Tibial artery (tissue), 4 donors: ENCODE data around the gene CNBP.

Experiments used
- DNase-seq, 2 donors: peaks; one replicate each; pipeline ENCODE4 v3.0.0-alpha.2; 2019
- H3K27ac ChIP-seq, 2 donors: fragments of 200-600 bp; sonication (generic) in 1 of 2; 1 replicate in 1 of 2; 2 replicates in 1 of 2; pipeline ENCODE4 v1.5.1; 2018 to 2019; ENCODE audit warnings: mild to moderate bottlenecking in 1 of 2
- H3K27me3 ChIP-seq, 2 donors: fragments of 200-600 bp; sonication (generic) in 1 of 2; one replicate each; pipeline versions ENCODE4 v1.5.1 to v1.6.0; 2016 to 2019
- H3K36me3 ChIP-seq, 3 donors: fragments of 200-600 bp; sonication (generic) in 2 of 3; one replicate each; pipeline ENCODE4 v1.5.1; 2016 to 2019; ENCODE audit warnings: mild to moderate bottlenecking in 2 of 3
- H3K4me1 ChIP-seq, 4 donors: fragments of 200-600 bp; sonication (generic) in 2 of 4; 1 replicate in 3 of 4; 2 replicates in 1 of 4; pipeline ENCODE4 v1.5.1; 2016 to 2019
- H3K4me3 ChIP-seq, 2 donors: fragments of 200-600 bp; sonication (generic) in 1 of 2; 1 replicate in 1 of 2; 2 replicates in 1 of 2; pipeline ENCODE4 v1.5.1; 2018 to 2019; ENCODE audit warnings: mild to moderate bottlenecking in 2 of 2
- H3K9me3 ChIP-seq, 3 donors: fragments of 200-600 bp; sonication (generic) in 1 of 3; one replicate each; pipeline ENCODE4 v1.5.1; 2016 to 2019
- intact Hi-C: fragments of 100-400 bp; cut with DNase I; formaldehyde crosslinking; loops from one replicate; pipeline ENCODE4 v1.15.0; 2023; ENCODE audit warnings: low total_unique reads
- TF ChIP-seq, protein P1 (sequence below), 2 experiments: fragments of 200-600 bp in 1 of 2; fragments of 450-650 bp in 1 of 2; IDR thresholded peaks; one replicate each; pipeline ENCODE4 v1.5.1; 2017 to 2019; ENCODE audit warnings: antibody characterized with exemption in 2 of 2, mild to moderate bottlenecking in 1 of 2, moderate library complexity in 1 of 2

CNBP gene

DNA sequence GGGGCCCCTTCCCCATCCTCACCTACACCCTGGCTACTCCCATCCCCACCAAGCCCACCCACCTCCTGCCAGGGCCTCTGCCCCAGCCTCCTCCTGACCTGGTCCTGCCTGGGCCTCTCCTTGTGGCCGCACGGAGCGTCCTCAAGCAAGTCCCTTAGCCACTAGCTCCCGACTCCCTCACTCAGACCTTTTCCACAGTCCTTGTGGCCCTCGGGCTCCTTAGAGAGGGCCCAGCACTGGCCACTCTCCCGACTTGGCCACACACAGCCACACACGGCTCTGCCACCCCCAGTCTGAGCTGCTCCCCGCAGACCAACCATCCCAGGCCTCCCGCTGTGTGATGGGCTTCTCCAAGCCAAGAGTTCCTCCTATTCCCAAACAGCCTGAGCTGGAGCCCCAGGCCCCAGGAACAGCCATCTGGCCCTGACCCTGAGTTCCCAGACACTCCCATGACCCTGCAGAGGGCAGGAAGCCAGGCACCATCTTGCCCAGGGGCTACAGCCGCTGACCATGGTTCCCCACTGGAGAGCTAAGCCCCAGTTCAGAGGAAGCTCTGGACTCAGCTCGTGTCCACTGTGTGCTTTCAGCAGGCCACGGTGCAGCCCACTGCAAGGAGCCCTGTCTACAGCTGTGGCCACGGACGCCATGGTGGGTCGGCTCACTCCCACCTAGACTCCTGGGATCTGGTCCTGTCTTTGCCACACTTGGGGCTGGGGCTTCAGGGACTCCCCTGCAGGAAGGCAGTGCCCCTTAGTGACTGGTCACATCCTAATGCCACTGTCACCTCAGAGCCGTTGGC, 55.1 kb downstream of the CNBP start:
- H3K9me3 ChIP-seq, result no peaks in the 10 kb centered on the region
- intact Hi-C loops, result loop anchor here (10.0 kb wide), 1 partner anchor 56 kb away; the partner anchor contains the start of gene CNBP
- H3K27me3 ChIP-seq, result no peaks in the 10 kb centered on the region
- TF ChIP-seq, protein P1, sequence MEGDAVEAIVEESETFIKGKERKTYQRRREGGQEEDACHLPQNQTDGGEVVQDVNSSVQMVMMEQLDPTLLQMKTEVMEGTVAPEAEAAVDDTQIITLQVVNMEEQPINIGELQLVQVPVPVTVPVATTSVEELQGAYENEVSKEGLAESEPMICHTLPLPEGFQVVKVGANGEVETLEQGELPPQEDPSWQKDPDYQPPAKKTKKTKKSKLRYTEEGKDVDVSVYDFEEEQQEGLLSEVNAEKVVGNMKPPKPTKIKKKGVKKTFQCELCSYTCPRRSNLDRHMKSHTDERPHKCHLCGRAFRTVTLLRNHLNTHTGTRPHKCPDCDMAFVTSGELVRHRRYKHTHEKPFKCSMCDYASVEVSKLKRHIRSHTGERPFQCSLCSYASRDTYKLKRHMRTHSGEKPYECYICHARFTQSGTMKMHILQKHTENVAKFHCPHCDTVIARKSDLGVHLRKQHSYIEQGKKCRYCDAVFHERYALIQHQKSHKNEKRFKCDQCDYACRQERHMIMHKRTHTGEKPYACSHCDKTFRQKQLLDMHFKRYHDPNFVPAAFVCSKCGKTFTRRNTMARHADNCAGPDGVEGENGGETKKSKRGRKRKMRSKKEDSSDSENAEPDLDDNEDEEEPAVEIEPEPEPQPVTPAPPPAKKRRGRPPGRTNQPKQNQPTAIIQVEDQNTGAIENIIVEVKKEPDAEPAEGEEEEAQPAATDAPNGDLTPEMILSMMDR (IDR thresholded peaks at IDR 0.05), result no peak
- H3K4me1 ChIP-seq, result no peaks in the 10 kb centered on the region
- H3K4me3 ChIP-seq, result no peak overlapping the region
- no peak overlapping the region for H3K27ac ChIP-seq
- peaks cover 48 to 76% (median 58%) of the 10 kb centered on the region in 3 donors for H3K36me3 ChIP-seq
- DNase-seq, result no peak

DNA sequence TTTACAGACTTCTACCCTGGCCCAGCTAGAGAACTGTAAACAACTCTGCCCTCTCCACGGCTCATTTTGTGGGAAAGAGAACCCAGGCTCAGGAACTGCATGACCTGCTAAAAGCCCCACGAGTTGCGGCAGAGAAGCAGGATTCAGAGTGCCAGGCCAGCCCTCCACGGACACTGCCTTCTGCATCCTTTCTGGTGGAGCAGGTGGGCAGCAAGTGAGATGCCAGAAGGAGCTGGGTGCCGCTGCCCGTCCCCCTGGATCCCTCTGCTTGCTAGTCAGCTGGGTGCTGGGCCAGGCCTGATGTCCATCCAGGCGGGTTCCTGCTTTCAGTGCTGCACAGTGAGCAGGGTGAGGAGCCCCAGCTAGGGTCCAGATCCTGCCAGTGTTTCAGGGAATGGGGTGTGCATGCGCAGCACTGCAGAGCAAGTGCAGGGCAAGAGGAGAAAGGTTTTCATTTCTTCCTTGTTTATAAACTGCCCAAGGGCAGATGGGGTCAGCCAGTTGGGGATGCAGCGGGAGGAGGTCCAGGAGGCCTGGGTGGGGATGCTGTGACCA, 56.9 kb downstream of the CNBP start:
- peaks cover 0 to 8% (median 3%) of the 10 kb centered on the region in 4 donors for H3K4me1 ChIP-seq
- TF ChIP-seq, protein P1 (IDR thresholded peaks at IDR 0.05), result no peak

DNA sequence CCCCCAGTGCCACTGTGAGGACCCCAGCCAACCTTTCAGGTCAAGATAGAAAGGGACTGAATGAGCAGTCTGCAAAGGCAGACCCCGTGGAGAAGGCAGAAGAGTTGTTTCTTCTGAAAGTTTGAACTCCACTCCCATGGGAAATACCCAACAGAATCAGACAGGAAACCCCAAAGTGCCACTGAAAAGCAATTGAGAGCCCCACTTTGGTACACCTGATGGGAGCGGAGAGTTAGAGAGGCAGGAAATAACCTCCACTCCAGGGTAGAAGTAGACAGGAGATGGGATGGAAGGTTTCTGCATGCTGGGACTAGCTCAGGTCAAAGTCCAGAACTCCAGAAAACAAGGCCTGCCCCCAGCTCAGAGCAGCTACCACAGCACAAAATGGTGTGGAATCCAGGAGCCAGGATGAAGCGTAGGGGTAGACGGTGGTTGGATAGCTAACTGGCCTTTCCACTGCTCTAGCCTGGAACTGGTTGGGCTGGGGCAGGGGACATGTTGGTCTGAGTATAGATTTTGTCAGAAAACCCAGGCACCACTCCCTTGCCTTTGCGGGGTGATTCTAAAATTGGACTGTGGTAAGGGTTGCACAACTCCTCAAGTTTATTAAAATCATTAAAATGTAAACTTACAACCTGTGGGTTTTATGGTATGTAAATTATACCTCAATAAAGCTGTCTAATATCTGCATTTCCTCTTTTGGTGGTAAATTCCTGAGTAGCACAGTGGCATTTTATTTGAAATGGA, 60.2 kb downstream of the CNBP start:
- Histone ChIP-seq H3K4me1 (peaks cover 0 to 27% (median 21%) of the 10 kb centered on the region in 4 donors), H3K27ac (peak overlapping the region; percentile 15 to 98), H3K4me3 (no peak overlapping the region), H3K9me3 (no peaks in the 10 kb centered on the region), H3K27me3 (no peaks in the 10 kb centered on the region), H3K36me3 (peaks cover under 1 to 25% (median 12%) of the 10 kb centered on the region in 3 donors)
- intact Hi-C loops, result loop anchor here (10.0 kb wide), 1 partner anchor 61 kb away; the partner anchor contains the start of gene CNBP
- DNase-seq, result no peak
- TF ChIP-seq, protein P1 (IDR thresholded peaks at IDR 0.05), result no peak

More for the DNA sequence above, 56.9 kb downstream of the CNBP start:
- Histone ChIP-seq H3K27me3 (no peaks in the 10 kb centered on the region), H3K27ac (no peak overlapping the region), H3K9me3 (no peaks in the 10 kb centered on the region), H3K4me3 (no peak overlapping the region), H3K36me3 (peaks cover 33 to 59% (median 45%) of the 10 kb centered on the region in 3 donors)
- intact Hi-C loops, result loop anchor here (10.0 kb wide), 1 partner anchor 58 kb away; the partner anchor contains the start of gene CNBP
- DNase-seq, result no peak

DNA sequence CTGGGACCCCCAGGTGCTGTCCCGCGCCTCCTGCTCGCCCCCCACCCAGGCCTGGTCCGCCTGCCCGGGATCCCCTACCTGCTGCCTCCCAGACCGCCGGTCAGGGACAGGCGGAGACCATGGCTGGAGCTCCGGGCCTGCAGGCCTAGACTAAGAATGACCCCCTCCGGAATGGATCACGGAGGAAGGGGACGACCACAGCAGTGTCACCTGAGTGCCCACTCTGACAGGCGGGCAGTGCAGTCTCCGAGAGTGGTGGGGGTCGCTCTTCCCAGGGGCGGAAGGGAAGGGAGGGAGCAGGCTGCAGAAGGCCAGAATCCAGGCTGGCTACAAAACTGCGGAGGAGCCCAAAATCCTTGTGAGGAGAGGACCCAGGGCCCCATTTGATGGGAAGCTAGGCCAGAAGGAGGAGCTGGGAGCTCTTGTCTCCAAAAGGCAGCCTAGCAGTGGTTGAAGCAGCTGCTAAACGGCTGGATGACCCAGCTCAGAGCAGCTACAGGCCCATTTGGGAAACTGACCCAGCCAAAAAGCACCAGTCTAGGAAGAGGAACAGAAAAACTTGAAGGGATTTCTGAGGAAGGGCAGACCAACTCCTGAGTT, 61.2 kb downstream of the CNBP start:
- intact Hi-C loops, result loop anchor here (10.0 kb wide), 1 partner anchor 62 kb away; the partner anchor contains the start of gene CNBP
- Histone ChIP-seq H3K27me3 (no peaks in the 10 kb centered on the region), H3K27ac (peak overlapping the region; percentile 95 to 98), H3K4me3 (peak overlapping the region; percentile 69 to 94), H3K36me3 (peaks cover 0 to 16% (median 15%) of the 10 kb centered on the region in 3 donors), H3K4me1 (peaks cover 0 to 30% (median 24%) of the 10 kb centered on the region in 4 donors), H3K9me3 (no peaks in the 10 kb centered on the region)
- TF ChIP-seq, protein P1 (IDR thresholded peaks at IDR 0.05), result no peak
- DNase-seq, result peak in 1 of 2 donors; percentile 36
